ENCODE results near the gene HADHB.
"Not testable (repeated sequence)": the region's sequence is repeated elsewhere in the genome, so short reads cannot be mapped to it uniquely, and the experiment has no call there.

Gene HADHB

GRCh38 chr2:26298286-26298637 lies 53.5 kb downstream of the HADHB start:
- DNase-seq = no peak

- no peak for DNase-seq
Measured at GRCh38 chr2:26298638-26299393, 54.1 kb downstream of the HADHB start.

- DNase-seq = no peak
Measured at GRCh38 chr2:26299471-26300101, 54.8 kb downstream of the HADHB start.

- no peak for DNase-seq
Measured at GRCh38 chr2:26300234-26300925, 55.6 kb downstream of the HADHB start.

- DNase-seq = no peak
Measured at GRCh38 chr2:26302846-26303245, 58.1 kb downstream of the HADHB start.

GRCh38 chr2:26305094-26305493 lies 60.4 kb downstream of the HADHB start:
- DNase-seq = not testable (repeated sequence)

- no peak for DNase-seq
Measured at GRCh38 chr2:26305540-26305939, 60.8 kb downstream of the HADHB start.

- no peak for DNase-seq
Measured at GRCh38 chr2:26309921-26310320, 65.2 kb downstream of the HADHB start.

- DNase-seq = no peak
Measured at GRCh38 chr2:26312471-26312870, 67.7 kb downstream of the HADHB start.

- no peak for DNase-seq
Measured at GRCh38 chr2:26313446-26313845, 68.7 kb downstream of the HADHB start.

- no peak for DNase-seq
Measured at GRCh38 chr2:26314243-26314642, 69.5 kb downstream of the HADHB start.

GRCh38 chr2:26316041-26316440 lies 71.3 kb downstream of the HADHB start:
- no peak for DNase-seq

- no peak for DNase-seq
Measured at GRCh38 chr2:26316845-26317244, 72.1 kb downstream of the HADHB start.

- no peak for DNase-seq
Measured at GRCh38 chr2:26317377-26318105, 72.8 kb downstream of the HADHB start.

GRCh38 chr2:26318950-26319349 lies 74.2 kb downstream of the HADHB start:
- no peak for DNase-seq

GRCh38 chr2:26324479-26324878 lies 79.7 kb downstream of the HADHB start:
- DNase-seq = not testable (repeated sequence)

- DNase-seq = no peak
Measured at GRCh38 chr2:26324903-26325302, 80.2 kb downstream of the HADHB start.

GRCh38 chr2:26325851-26326250 lies 81.1 kb downstream of the HADHB start:
- DNase-seq = no peak

- no peak for DNase-seq
Measured at GRCh38 chr2:26326514-26326913, 81.8 kb downstream of the HADHB start.

GRCh38 chr2:26327291-26328272 lies 82.8 kb downstream of the HADHB start:
- DNase-seq = no peak

GRCh38 chr2:26329083-26329482 lies 84.3 kb downstream of the HADHB start:
- not testable (repeated sequence) for DNase-seq

- peak; percentile 71 for DNase-seq
Measured at GRCh38 chr2:26330114-26330549, 85.4 kb downstream of the HADHB start.
